HG02642 (cell line): Measurements from ENCODE around the gene C5.

Experiments used
- ATAC-seq: cut with Tn5 transposase; IDR thresholded peaks from one replicate; pipeline ENCODE4 v1.9.1; 2021; ENCODE audit warnings: mild to moderate bottlenecking; ENCODE audit not compliant: unreplicated experiment, poor library complexity

The C5 gene

DNA sequence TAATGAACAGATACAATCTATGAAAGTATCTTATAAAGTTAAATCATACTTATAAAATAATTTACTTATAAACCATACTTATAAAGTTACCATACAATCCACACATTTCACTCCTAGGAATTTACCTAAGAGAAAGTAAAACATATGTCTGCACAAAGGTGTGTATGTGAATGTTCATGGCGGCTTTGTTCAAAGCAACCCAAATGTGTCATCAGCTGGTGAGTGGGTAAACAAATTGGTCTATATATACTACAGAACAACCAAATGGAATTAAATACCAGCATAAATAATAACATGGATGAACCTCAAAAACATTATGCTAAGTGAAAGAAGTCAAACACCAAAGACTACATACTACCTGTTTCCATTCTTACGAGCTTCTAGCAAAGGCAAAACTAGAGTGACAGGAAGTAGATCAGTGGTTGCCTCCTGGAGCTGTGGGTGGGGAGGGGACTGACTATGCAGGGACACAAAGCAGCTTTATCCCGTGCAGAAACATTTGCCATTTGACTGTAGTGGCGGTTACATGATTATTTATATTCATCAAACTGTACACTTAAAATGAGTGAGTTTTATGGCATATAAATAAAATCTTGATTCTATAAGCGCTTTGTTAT lies 134.1 kb downstream of the C5 start:
- ATAC-seq, result no peak

DNA sequence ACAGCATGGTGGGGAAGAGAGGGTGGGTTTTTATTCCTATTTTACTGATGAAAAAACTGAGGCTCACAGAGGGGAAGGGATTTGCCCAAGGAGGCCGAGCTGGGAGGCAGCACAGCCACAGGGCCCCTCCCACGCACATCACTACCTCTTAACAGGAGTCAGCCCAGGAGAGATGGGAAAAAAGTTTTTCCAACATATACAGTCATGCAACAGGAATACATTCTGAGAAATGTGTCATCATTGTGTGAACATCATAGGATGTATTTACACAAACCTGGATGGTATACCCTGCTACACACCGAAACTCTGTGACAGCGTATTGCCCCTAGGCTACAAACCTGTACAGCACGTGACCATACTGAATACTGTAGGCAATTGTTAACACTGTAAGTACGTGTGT lies 135.1 kb downstream of the C5 start:
- no peak for ATAC-seq

GRCh38 chr9:120914396-120914795 lies 135.7 kb downstream of the C5 start:
- no peak for ATAC-seq

DNA sequence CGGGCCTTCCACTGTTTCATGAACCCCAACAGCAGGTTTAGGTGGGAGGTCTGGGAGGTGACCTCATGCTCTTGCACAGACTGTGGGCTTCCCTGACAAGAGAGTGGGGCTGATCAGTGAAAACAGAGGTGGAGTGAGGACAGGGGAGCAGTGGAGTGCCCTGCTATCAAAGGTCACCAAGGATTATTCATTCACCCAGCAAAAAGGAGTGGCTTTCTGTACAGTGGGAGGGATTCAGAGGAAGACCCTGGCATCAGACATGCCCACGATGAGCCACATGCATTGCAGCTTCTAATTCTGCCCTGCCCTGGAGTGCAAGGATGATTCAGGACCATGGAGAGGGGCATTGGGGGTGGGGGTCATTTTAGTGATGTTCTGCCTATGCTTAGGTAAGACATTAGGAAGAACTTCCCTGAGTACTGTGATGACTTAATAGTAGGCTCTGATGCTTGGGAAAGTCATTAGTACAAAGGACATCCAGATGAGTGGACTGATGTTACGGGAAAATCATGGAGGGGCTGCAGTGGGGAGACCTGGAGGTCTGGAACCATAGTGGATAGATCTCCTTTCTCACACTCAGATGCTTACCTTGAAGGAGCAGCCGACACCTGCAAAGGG lies 136.3 kb downstream of the C5 start:
- ATAC-seq, result no peak

DNA sequence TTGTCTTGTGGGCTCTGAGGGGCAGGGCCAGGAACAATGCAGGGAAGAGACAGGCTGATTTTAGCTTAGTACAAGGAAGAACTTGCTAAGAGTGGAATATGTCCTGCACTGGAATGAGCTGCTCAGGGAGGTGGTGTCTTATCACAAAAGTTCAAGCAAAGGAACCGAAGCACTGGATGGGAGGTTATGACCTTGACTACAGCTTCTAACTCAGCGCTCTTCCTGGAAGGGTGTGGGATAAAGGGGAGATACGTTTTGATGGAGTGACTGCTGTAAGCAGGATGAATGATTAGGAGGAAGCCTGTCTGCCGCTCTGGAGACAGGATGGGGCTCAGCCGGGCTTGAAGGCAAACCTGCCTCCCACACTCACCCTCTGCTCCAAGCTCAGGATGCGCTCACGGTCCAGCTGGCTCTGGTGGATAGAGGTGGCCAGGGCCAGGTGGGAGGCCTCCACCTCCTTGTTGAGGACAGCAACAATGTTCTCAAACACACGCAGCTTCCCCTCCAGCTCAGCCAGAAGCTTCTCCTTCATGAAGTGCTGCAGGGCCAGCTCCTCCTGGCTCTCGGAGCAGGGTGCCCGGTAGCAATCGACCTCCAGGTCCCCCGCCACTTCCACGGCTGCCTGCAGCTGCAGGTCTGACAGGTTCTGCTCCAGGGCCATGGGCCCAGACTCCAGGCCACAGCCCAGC lies 137.0 kb downstream of the C5 start:
- ATAC-seq, result no peak

DNA sequence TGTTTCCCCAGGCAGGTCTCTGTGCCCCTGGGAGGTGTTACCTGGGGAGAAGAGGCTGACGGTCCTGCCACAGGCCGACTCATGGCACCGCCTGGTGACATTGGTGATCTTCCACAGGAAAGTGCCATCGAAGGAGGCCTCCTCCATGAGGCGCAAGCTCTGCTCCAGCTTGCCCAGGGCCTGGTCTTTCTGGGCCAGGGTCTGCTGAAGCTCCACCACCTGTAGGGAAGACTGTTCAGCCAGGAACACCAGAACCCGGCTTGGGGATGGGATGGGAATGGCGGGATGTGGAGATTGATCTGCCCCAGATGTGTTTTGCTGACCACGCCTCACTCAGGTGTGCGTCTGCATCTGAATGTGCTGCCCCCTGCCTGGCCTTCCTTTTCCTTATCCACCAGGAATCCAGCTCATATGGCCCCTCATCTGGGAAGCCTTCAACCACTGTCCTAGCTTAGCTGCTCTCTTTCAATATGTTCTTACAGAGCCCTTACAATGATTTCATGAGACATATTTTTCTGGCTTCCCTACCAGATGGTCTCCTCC lies 138.7 kb downstream of the C5 start:
- ATAC-seq, result no peak

- no peak for ATAC-seq
Observed at GRCh38 chr9:120910643-120911042, 139.4 kb downstream of the C5 start.

GRCh38 chr9:120909904-120910303 lies 140.2 kb downstream of the C5 start:
- ATAC-seq, result no peak

- ATAC-seq, result no peak
Observed at GRCh38 chr9:120905315-120906164, 144.5 kb downstream of the C5 start.

DNA sequence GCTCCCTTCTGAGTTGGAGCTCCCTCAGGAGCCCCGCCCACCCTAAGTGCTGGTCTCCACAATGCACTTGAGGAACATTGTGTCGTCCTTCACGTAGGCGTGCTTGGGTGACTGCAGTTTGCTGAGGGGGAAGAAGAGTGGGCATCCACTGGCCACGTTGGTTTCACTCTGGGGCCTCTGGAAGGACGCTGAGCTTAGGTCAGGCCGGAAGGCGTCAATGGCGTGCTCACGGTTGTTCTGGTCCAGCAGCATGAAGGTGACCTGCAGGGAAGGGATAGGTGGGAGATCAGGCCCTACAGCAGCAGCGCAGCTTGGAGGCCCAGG lies 145.1 kb downstream of the C5 start:
- ATAC-seq, result no peak

DNA sequence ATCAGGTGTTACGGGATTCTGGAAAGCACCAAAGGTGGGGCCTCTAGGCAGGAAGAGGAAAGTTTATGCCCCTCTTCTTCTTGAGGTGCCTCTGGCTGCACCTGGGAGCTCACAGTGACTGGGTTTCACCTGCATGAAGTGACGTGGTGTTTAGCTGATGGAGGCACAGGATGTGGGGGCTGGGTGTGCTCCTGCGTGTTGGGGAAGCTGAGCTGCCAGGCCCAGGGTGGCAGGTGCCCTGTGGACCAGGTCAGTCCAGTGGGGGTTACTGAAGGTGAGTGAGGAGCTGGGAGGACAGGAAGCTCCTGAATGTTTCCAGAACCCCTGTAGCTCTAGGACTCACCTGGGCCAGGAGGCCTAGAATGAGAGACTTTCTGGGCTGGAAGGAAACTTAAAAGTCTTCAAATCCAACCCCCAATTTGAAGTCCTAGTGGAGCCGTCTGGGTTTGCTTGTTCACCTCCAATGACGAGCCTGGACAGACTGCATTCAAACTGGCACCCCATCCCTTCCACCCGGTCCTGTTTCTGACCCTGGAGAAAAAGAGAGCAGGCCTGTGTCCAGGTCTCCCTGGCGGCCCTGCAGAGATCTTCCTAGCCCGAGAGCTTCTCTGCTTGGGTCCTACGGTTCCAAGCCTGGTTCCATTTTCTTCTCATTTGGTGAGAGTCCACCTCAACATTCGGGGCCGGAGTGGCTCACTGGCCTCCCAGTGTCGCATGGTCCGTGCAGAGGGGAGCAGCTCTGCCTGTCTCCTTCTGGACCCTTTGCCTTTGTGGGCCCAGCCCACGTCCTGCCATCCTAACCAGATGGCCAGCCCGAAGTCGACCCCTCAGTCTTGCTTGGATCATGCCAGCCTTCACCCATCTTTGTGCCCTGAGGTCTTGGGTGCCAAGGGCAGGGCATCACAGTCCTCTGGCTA lies 145.8 kb downstream of the C5 start:
- ATAC-seq, result no peak

GRCh38 chr9:120902569-120903535 lies 147.2 kb downstream of the C5 start:
- no peak for ATAC-seq
